ENCODE results near the gene CA14.
"Not testable (repeated sequence)": the region's sequence is repeated elsewhere in the genome, so short reads cannot be mapped to it uniquely, and the experiment has no call there.

The CA14 gene

DNA sequence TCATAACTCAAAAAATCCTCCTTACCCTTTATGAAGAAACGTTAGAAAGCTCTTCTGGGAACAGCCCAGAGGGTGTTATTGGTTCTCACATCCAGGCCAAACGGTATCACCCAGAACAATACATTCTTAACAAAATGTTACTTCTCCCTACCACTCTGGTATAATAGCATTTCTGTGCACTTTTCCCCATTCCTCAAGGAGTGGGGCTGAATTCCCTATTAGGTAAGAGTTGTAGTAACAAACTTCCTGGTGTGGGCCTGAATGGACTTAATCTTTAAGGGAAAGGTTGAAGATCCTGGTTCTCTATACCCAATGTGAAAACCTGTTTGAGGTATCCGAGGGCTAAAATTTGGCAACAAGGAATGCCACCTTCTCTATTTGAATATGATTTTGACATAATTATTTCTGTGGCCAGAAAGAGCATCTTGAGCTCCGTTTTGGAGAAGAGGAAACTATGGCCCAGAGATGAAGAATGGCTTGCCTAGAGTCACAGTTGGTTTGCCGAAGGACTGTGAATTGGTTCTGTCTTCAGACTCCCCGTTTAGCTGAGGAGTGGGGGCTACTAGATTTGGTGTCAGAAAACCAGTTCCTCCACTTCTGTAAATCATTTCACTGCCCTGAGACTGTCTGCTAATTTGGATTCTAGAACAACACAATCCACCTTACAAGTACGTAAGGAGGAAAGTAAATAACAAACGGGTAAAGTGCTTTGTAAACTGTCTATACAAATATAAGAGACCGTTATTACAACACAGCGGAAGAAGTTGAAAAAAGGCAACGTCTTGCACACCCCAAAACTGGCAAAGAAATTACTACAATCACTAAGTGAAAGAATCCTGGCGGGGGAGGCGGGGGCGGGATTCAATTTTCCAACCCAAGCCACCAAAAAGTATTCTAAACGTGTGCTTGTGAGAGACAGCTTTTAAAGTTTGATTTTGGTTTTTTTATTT, 23.9 kb upstream of the CA14 start:
- peak overlapping the region; percentile 96 for H3K4me3 ChIP-seq (ENCODE audit: low read depth, low read length)
- TF ChIP-seq, protein P1, sequence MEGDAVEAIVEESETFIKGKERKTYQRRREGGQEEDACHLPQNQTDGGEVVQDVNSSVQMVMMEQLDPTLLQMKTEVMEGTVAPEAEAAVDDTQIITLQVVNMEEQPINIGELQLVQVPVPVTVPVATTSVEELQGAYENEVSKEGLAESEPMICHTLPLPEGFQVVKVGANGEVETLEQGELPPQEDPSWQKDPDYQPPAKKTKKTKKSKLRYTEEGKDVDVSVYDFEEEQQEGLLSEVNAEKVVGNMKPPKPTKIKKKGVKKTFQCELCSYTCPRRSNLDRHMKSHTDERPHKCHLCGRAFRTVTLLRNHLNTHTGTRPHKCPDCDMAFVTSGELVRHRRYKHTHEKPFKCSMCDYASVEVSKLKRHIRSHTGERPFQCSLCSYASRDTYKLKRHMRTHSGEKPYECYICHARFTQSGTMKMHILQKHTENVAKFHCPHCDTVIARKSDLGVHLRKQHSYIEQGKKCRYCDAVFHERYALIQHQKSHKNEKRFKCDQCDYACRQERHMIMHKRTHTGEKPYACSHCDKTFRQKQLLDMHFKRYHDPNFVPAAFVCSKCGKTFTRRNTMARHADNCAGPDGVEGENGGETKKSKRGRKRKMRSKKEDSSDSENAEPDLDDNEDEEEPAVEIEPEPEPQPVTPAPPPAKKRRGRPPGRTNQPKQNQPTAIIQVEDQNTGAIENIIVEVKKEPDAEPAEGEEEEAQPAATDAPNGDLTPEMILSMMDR (IDR thresholded peaks at IDR 0.05; ENCODE audit: low read depth, low read length, missing control alignments), result no peak
- no peak for DNase-seq (ENCODE audit: low read depth)

GRCh38 chr1:150234309-150234565, 23.3 kb upstream of the CA14 start:
- no peak for DNase-seq (ENCODE audit: low read depth)
- TF ChIP-seq, protein P1 (IDR thresholded peaks at IDR 0.05; ENCODE audit: low read depth, low read length, missing control alignments), result no peak
- H3K4me3 ChIP-seq (ENCODE audit: low read depth, low read length), result peak overlapping the region; percentile 96

- DNase-seq (ENCODE audit: low read depth), result peak; percentile 80
- TF ChIP-seq, protein P1 (IDR thresholded peaks at IDR 0.05; ENCODE audit: low read depth, low read length, missing control alignments), result no peak
These were observed 22.8 kb upstream of the CA14 start for GRCh38 chr1:150234566-150235293.

GRCh38 chr1:150235294-150235851, 22.2 kb upstream of the CA14 start:
- TF ChIP-seq, protein P1 (IDR thresholded peaks at IDR 0.05; ENCODE audit: low read depth, low read length, missing control alignments), result no peak
- no peak for DNase-seq (ENCODE audit: low read depth)
- peak overlapping the region; percentile 96 for H3K4me3 ChIP-seq (ENCODE audit: low read depth, low read length)

More at GRCh38 chr1:150234566-150235293, 22.8 kb upstream of the CA14 start:
- H3K4me3 ChIP-seq (ENCODE audit: low read depth, low read length), result peak overlapping the region; percentile 96

GRCh38 chr1:150235852-150236613, 21.5 kb upstream of the CA14 start, which contains the start of gene ANP32E:
ANP32E (minus strand) TSS chr1:150236112; CDS start chr1:150235786, 326 bp downstream.
- DNase-seq (ENCODE audit: low read depth), result peak; percentile 99
- TF ChIP-seq, protein P1 (IDR thresholded peaks at IDR 0.05; ENCODE audit: low read depth, low read length, missing control alignments), result peak; percentile 19
- peak within 1 kb of the TSS; percentile 96 for H3K4me3 ChIP-seq (ENCODE audit: low read depth, low read length)

DNA sequence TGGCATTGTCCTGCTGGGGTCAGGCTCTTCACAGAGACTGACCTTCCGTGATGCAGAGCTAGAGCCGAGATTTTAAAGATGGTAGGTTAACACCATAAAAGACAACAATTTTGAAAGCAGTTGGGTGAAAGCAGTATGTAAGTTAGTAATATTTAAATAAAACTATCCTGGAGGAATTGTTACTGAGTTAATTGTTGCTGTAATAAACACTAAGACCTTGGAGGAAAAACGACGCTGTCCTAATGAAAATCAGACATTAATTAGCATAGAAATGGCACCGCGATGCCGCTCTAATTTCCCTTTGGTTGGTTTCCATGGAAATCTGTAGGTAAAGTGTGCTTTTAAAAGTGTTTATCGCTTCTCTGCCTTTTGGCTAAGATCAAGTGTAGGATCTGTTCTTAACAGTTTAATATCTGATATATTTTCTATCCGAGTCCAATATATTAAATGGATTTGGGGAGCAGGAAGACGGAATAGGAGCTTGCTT, 20.9 kb upstream of the CA14 start:
- TF ChIP-seq, protein P1 (IDR thresholded peaks at IDR 0.05; ENCODE audit: low read depth, low read length, missing control alignments), result no peak
- peak overlapping the region; percentile 96 for H3K4me3 ChIP-seq (ENCODE audit: low read depth, low read length)
- no peak for DNase-seq (ENCODE audit: low read depth)

- DNase-seq (ENCODE audit: low read depth); H3K4me3 ChIP-seq (ENCODE audit: low read depth, low read length): not testable (repeated sequence)
These were observed 20.4 kb upstream of the CA14 start for GRCh38 chr1:150237176-150237575.
